AG04450 (cell line): ENCODE measurements around the gene SYT12. TPM values are rescaled to one million over a fixed set of nuclear protein-coding genes. Genes with fewer than 3 reads are reported as not detected.
"Not testable (repeated sequence)": the region's sequence is repeated elsewhere in the genome, so short reads cannot be mapped to it uniquely, and the experiment has no call there.

Source experiments
- CTCF ChIA-PET: fragments of 300-600, 350-600 bp; formaldehyde crosslinking; extraction: SDS; loops from one replicate; lab custom pipeline; 2022; ENCODE audit warnings: antibody characterized with exemption, inconsistent platforms; lab: Charles Lee
- POLR2A ChIA-PET: fragments of 350-600 bp; formaldehyde crosslinking; extraction: SDS; loops from one replicate; lab custom pipeline; 2021; ENCODE audit warnings: antibody characterized with exemption, inconsistent platforms; lab: Yijun Ruan, JAX
- DNase-seq: peaks from one replicate; pipeline ENCODE4 v3.0.0-alpha.2; 2011; ENCODE audit warnings: low read depth, low spot score
- H3K27ac ChIP-seq: one replicate; pipeline ENCODE4 v1.5.1; 2012; ENCODE audit warnings: low read depth, low read length, control low read depth
- H3K27me3 ChIP-seq: one replicate; pipeline ENCODE4 v1.6.0; 2012; ENCODE audit warnings: low read length; ENCODE audit not compliant: control insufficient read depth, insufficient read depth
- H3K4me3 ChIP-seq: 2 replicates; pipeline ENCODE4 v1.5.1; 2011; ENCODE audit warnings: mild to moderate bottlenecking, low read depth, low read length, control low read depth
- H3K9me3 ChIP-seq: 2 replicates; pipeline ENCODE4 v1.5.1; 2012; ENCODE audit warnings: low read length; ENCODE audit not compliant: control insufficient read depth, insufficient read depth
- polyA plus RNA-seq: library from polyadenylated mRNA; depleted of rRNA; stranded (reverse); fragments of >200 nt; gene quantifications from 2 replicates; pipeline ENCODE4 v1.2.3, GENCODE V29; 2011
- TF ChIP-seq, protein P1 (sequence below): IDR thresholded peaks from 2 replicates; pipeline ENCODE4 v1.5.1; 2011; ENCODE audit warnings: low read depth, low read length, control low read depth, inconsistent platforms

The SYT12 gene
- polyA plus RNA-seq, 1 experiment, result 0.30 TPM

DNA sequence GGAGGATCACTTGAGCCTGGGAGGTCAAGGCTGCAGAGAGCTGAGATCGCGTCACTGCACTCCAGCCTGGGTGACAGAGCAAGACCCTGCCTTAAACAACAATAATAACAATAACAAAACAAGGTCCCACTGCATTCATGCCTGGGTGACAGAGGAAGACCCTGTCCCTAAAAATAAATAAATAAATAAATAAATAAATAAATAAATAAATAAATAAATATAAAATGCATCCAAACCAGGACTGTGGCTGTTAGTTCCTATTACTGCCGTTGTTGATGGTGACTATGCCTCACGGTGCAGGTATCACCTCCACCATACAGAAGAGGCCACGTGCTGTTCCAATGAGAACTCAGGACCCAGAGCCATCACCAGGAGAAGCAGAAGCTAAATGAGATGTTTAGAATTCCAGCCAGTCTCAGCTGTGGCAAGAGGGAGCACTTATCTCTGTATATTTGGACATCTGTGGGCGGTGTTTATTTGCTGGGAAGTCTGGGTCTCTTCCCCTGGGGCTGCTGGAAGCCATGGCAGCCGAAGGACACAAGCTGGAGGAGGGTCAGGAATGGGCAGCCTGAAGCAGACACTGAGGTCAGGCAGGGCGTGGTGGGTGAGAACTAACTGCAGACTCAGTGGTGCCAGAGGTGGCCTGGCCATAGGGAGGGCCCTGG lies 26.2 kb upstream of the SYT12 start:
- Histone ChIP-seq H3K27ac (peak overlapping the region; percentile 39), H3K4me3 (no peak overlapping the region), H3K27me3 (no peaks in the 10 kb centered on the region), H3K9me3 (no peaks in the 10 kb centered on the region)
- POLR2A ChIA-PET, result interaction anchor here (1.2 kb wide), 2 partner anchors 25 to 57 kb away, joined by 3 to 4 read pairs; no protein-coding TSS in a partner anchor
- peak; percentile 24 for DNase-seq
- CTCF ChIA-PET, result interaction anchor here (0.8 kb wide), 1 partner anchor 25 kb away, joined by 3 read pairs; no protein-coding TSS in a partner anchor
- TF ChIP-seq, protein P1, sequence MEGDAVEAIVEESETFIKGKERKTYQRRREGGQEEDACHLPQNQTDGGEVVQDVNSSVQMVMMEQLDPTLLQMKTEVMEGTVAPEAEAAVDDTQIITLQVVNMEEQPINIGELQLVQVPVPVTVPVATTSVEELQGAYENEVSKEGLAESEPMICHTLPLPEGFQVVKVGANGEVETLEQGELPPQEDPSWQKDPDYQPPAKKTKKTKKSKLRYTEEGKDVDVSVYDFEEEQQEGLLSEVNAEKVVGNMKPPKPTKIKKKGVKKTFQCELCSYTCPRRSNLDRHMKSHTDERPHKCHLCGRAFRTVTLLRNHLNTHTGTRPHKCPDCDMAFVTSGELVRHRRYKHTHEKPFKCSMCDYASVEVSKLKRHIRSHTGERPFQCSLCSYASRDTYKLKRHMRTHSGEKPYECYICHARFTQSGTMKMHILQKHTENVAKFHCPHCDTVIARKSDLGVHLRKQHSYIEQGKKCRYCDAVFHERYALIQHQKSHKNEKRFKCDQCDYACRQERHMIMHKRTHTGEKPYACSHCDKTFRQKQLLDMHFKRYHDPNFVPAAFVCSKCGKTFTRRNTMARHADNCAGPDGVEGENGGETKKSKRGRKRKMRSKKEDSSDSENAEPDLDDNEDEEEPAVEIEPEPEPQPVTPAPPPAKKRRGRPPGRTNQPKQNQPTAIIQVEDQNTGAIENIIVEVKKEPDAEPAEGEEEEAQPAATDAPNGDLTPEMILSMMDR, result no peak

DNA sequence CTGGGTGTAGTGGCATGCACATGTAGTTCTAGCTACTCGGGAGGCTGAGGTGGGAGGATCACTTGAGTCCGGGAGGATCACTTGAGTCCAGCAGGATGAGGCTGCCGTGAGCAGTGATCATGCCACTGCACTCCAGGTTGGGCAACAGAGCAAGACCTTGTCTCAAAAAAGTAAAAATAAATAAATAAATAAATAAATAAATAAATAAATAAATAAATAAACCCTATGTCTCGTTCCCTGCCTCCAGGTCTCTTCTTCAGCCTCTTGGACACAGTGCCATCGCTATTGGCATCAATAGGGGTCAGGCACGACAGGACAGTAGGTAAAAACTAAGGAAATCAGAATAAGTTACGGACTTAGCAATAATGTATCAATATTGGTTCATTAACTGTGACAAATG lies 23.4 kb upstream of the SYT12 start:
- DNase-seq, result no peak
- TF ChIP-seq, protein P1, result no peak
- Histone ChIP-seq H3K4me3 (no peak overlapping the region), H3K27me3 (no peaks in the 10 kb centered on the region), H3K9me3 (no peaks in the 10 kb centered on the region), H3K27ac (no peak overlapping the region)
- ChIA-PET POLR2A (no interaction called here), CTCF (no interaction called here)

- ChIA-PET CTCF (interaction anchor here (1.6 kb wide), 1 partner anchor 350 kb away, joined by 3 read pairs; no protein-coding TSS in a partner anchor), POLR2A (no interaction called here)
- Histone ChIP-seq H3K27me3 (no peaks in the 10 kb centered on the region), H3K9me3 (no peaks in the 10 kb centered on the region), H3K4me3 (no peak overlapping the region), H3K27ac (no peak overlapping the region)
- TF ChIP-seq, protein P1, result no peak
- no peak for DNase-seq
Observed at GRCh38 chr11:67001332-67001731, 21.6 kb upstream of the SYT12 start.

- ChIA-PET CTCF (interaction anchor here (1.6 kb wide), 1 partner anchor 349 kb away, joined by 3 read pairs; no protein-coding TSS in a partner anchor), POLR2A (no interaction called here)
- no peak overlapping the region for H3K27ac ChIP-seq
- H3K27me3 ChIP-seq, result no peaks in the 10 kb centered on the region
- DNase-seq, result no peak
- TF ChIP-seq, protein P1, result no peak
- no peak overlapping the region for H3K4me3 ChIP-seq
- no peaks in the 10 kb centered on the region; the same call in 1 of the 2 replicates for H3K9me3 ChIP-seq
Observed at GRCh38 chr11:67002297-67002913, 20.5 kb upstream of the SYT12 start.

DNA sequence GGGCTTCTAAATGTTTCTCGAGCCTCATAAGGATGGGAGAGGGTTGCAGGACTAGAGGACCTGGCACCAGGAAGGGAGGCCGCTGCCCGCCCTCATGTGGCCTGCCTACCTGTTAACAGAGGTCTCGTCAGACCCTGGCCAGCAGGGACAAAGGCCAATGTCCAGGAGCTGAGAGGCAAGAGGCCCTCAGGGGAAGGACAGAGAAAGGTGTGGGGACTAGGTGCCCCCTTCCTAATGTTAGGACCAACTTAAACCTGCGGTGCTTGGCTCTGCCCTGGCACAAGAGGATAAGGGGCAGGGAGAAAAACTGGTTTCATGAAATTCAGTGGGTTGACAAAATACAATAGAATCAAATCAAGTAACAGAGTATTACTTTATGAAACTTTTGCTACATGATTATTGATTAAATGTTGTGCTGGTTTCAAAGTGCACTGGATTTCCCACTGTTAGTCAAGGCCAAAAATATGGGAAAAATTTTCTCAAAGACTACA lies 20.0 kb upstream of the SYT12 start:
- Histone ChIP-seq H3K9me3 (no peaks in the 10 kb centered on the region; the same call in 1 of the 2 replicates), H3K27me3 (no peaks in the 10 kb centered on the region), H3K4me3 (no peak overlapping the region), H3K27ac (no peak overlapping the region)
- TF ChIP-seq, protein P1, result no peak
- CTCF ChIA-PET, result no interaction called here
- no peak for DNase-seq
- POLR2A ChIA-PET, result no interaction called here

GRCh38 chr11:67005200-67005599 lies 17.7 kb upstream of the SYT12 start:
- H3K4me3 ChIP-seq, CTCF ChIA-PET, H3K9me3 ChIP-seq, POLR2A ChIA-PET, H3K27me3 ChIP-seq, DNase-seq, H3K27ac ChIP-seq: not testable (repeated sequence)
